Measurements from ENCODE around the gene UQCRH. TPM values are rescaled to one million over a fixed set of nuclear protein-coding genes. Genes with fewer than 3 reads are reported as not detected.

UQCRH gene
- 100 to 1,000 TPM in 2 of 3 donors, 10 to 100 TPM in 1; 91.1 to 120 (median 107) TPM for total RNA-seq
- total RNA-seq (2013), result 199 TPM

DNA sequence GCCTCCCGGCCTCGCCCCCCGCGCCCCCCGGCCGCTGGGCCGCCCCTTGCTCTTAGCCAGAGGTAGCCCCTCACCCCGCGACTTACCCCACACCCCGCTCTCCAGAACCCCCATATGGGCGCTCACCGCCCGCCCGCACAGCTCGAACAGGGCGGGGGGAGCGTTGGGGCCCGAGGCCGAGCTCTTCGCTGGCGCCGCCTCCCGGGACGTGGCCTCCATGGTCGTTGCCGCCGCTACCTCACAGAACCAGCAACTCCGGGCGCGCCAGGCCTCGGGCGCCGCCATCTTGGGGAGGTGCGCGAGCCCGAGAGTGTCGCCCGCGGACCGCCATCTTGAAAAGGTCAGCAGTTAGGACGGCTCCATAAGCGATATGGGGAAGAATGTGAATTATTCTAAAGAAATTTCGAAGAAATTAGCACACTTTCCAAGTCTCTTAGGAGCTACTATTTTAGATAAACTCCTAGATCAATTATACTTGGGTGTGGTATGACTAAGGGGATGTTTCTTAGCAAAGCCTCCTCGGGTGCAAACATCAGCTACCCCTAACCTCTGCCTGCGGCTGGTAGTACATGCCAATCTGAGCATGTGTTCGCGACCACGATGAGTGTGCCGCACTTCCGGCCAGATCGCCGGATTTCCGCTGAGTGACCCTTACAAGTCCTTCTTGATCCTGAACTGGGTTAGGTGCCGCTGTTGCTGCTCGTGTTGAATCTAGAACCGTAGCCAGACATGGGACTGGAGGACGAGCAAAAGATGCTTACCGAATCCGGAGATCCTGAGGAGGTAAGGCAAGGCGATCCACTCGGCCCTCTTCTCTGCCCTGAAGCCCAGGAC, at the start of gene UQCRH, which contains the start of gene LRRC41:
TSS of gene UQCRH (plus strand) at position 661 of the 834 bp plus-strand sequence. CDS start at position 730, 69 bp downstream.
TSS of gene LRRC41 (minus strand) at position 579 of the 834 bp plus-strand sequence. CDS start at position 285, 294 bp downstream.
- Mint-ChIP-seq H3K9me3 (no peaks in the 10 kb centered on the region), H3K27ac (peak within 1 kb of the TSS; percentile 96 to 99), H3K36me3 (no peaks in the 10 kb centered on the region), H3K4me3 (peak within 1 kb of the TSS; percentile 98), H3K27me3 (ENCODE audit: low read depth in 2 of 2) (no peaks in the 10 kb centered on the region), H3K4me1 (peaks cover 33 to 51% of the 10 kb centered on the region in 2 donors)
- peak within 1 kb of the TSS; percentile 72 for H3K4me3 ChIP-seq (ENCODE audit: low read length)
- intact Hi-C loops (cut with micrococcal nuclease), result loop anchor here (1.0 to 2.0 kb wide), 3 partner anchors 37 to 56 kb away; partner anchors contain the start of genes NSUN4 and RAD54L
- no peaks in the 10 kb centered on the region for H3K27me3 ChIP-seq (ENCODE audit: control insufficient read depth, insufficient read depth, low read length)
- H3K36me3 ChIP-seq (ENCODE audit: control insufficient read depth, insufficient read depth, low read length), result no peaks in the 10 kb centered on the region
- TF ChIP-seq, protein P1, sequence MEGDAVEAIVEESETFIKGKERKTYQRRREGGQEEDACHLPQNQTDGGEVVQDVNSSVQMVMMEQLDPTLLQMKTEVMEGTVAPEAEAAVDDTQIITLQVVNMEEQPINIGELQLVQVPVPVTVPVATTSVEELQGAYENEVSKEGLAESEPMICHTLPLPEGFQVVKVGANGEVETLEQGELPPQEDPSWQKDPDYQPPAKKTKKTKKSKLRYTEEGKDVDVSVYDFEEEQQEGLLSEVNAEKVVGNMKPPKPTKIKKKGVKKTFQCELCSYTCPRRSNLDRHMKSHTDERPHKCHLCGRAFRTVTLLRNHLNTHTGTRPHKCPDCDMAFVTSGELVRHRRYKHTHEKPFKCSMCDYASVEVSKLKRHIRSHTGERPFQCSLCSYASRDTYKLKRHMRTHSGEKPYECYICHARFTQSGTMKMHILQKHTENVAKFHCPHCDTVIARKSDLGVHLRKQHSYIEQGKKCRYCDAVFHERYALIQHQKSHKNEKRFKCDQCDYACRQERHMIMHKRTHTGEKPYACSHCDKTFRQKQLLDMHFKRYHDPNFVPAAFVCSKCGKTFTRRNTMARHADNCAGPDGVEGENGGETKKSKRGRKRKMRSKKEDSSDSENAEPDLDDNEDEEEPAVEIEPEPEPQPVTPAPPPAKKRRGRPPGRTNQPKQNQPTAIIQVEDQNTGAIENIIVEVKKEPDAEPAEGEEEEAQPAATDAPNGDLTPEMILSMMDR (IDR thresholded peaks at IDR 0.05), result no peak
- H3K9me3 ChIP-seq (ENCODE audit: control insufficient read depth, insufficient read depth, low read length), result no peaks in the 10 kb centered on the region
- ATAC-seq (peak; percentile 80 to 95 (median 86)), DNase-seq (peak; percentile 95 to 96)
- peak within 1 kb of the TSS; percentile 89 for H3K27ac ChIP-seq (ENCODE audit: low read length)
- WGBS (ENCODE audit: insufficient coverage), result under 1% methylated on average over 60 of the region's 61 CpGs
- H3K4me1 ChIP-seq (ENCODE audit: control insufficient read depth, insufficient read depth, low read length), result peaks cover 33% of the 10 kb centered on the region

DNA sequence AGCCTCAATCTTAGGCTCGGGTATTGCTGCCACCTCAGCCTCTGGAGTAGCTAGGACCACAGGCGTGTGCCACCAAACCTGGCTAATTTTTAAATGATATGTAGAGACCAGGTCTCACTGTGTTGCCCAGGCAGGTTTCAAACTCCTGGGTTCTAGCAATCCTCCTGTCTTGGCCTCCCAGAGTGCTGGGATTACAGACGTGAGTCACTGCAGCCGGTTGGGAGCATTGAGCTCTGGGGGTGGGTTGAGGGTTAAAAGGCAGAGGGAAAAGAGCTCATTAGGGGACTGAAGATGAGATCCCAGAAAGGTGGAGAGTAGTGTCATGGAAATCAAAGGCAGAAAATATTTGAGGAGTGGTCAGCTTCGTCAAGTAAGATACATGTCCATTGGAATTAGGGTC, 48.8 kb upstream of the UQCRH start:
- H3K27me3 ChIP-seq (ENCODE audit: control insufficient read depth, insufficient read depth, low read length), result no peaks in the 10 kb centered on the region
- no peaks in the 10 kb centered on the region for H3K4me1 ChIP-seq (ENCODE audit: control insufficient read depth, insufficient read depth, low read length)
- 98% methylated on average over 5 of the region's 5 CpGs for WGBS (ENCODE audit: insufficient coverage)
- TF ChIP-seq, protein P1 (IDR thresholded peaks at IDR 0.05), result no peak
- ATAC-seq, result no peak
- H3K27ac ChIP-seq (ENCODE audit: low read length), result no peak overlapping the region
- H3K27ac Mint-ChIP-seq, result no peak overlapping the region
- DNase-seq, result no peak
- no peaks in the 10 kb centered on the region for H3K4me1 Mint-ChIP-seq
- no peaks in the 10 kb centered on the region for H3K27me3 Mint-ChIP-seq (ENCODE audit: low read depth in 2 of 2)
- H3K36me3 Mint-ChIP-seq, result no peaks in the 10 kb centered on the region
- H3K4me3 ChIP-seq (ENCODE audit: low read length), result no peak overlapping the region
- H3K9me3 Mint-ChIP-seq, result no peaks in the 10 kb centered on the region
- intact Hi-C loops (cut with micrococcal nuclease), result no loop called here
- no peaks in the 10 kb centered on the region for H3K9me3 ChIP-seq (ENCODE audit: control insufficient read depth, insufficient read depth, low read length)
- H3K4me3 Mint-ChIP-seq, result no peak overlapping the region
- no peaks in the 10 kb centered on the region for H3K36me3 ChIP-seq (ENCODE audit: control insufficient read depth, insufficient read depth, low read length)

DNA sequence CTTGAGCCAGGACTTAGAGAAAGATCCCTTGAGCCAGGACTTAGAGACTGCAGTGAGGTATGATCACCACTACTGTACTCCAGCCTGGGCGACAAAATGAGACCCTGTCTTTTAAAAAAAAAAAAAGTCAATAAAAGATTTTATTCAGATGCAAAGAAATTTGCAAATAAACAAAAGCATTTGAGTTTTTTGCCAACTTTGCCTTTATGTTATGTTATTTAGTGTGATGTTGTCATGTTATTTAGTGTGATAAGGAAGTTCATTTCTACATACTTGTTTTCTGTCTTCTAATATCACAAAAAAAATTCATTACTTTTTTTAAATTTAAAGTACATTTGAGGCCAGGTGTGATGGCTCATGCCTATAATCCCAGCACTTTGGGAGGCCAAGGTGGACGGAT, 47.0 kb upstream of the UQCRH start:
- no peak overlapping the region for H3K4me3 Mint-ChIP-seq
- Histone ChIP-seq H3K4me1 (ENCODE audit: control insufficient read depth, insufficient read depth, low read length) (no peaks in the 10 kb centered on the region), H3K36me3 (ENCODE audit: control insufficient read depth, insufficient read depth, low read length) (no peaks in the 10 kb centered on the region), H3K27me3 (ENCODE audit: control insufficient read depth, insufficient read depth, low read length) (no peaks in the 10 kb centered on the region), H3K9me3 (ENCODE audit: control insufficient read depth, insufficient read depth, low read length) (no peaks in the 10 kb centered on the region), H3K27ac (ENCODE audit: low read length) (no peak overlapping the region), H3K4me3 (ENCODE audit: low read length) (no peak overlapping the region)
- no peak overlapping the region for H3K27ac Mint-ChIP-seq
- no peaks in the 10 kb centered on the region for H3K9me3 Mint-ChIP-seq
- TF ChIP-seq, protein P1 (IDR thresholded peaks at IDR 0.05), result no peak
- intact Hi-C loops (cut with micrococcal nuclease), result no loop called here
- H3K27me3 Mint-ChIP-seq (ENCODE audit: low read depth in 2 of 2), result no peaks in the 10 kb centered on the region
- DNase-seq (no peak), ATAC-seq (no peak)
- H3K4me1 Mint-ChIP-seq, result no peaks in the 10 kb centered on the region
- WGBS (ENCODE audit: insufficient coverage), result 100% methylated on average over 1 of the region's 2 CpGs
- no peaks in the 10 kb centered on the region for H3K36me3 Mint-ChIP-seq

Data from natural killer cell (primary cell).